HG03354 (cell line): Measurements from ENCODE around the gene EIF4H.
"Not testable (repeated sequence)": the region's sequence is repeated elsewhere in the genome, so short reads cannot be mapped to it uniquely, and the experiment has no call there.

ENCODE experiments used
- ATAC-seq: cut with Tn5 transposase; IDR thresholded peaks from one replicate; pipeline ENCODE4 v1.9.1; 2021; ENCODE audit warnings: mild to moderate bottlenecking; ENCODE audit not compliant: unreplicated experiment, poor library complexity, severe bottlenecking

EIF4H gene

DNA sequence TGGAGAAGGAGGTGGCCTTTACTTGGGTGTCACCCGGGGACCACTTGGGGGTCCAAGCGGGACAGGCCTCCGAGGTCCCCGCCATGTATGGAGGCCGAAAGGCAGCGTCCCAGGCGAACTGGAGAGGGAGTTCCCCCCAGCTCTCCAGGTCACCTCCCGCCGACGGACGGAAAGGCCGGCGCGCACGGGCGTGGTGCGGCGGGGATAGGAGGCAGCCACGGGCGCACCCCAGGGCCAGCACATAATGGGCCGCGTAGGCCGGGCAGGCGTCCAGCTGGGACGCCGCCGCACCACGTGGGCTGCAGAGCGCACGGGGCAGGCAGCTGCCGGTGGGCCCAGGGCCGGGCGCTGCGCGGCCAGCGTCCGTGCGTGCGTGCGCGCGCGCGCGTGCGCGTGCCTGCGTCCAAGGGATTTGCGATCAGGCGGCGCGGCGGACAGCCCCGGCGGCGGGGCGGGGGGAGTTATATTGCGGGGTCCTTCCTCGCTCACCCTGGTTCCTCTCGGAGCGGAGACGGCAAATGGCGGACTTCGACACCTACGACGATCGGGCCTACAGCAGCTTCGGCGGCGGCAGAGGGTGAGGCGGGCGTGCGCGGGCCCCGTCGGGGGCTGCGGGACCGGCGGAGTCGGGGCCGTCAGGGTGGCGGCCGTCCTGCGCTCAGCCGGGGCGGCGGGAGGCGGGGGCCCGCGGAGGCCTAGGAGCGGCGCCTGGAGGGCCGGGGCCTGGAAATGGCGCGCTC, at the start of gene EIF4H:
Gene EIF4H (plus strand): TSS at position 491 of the 740 bp plus-strand sequence. CDS start 28 bp downstream, at position 519.
- peak; percentile 84 for ATAC-seq

DNA sequence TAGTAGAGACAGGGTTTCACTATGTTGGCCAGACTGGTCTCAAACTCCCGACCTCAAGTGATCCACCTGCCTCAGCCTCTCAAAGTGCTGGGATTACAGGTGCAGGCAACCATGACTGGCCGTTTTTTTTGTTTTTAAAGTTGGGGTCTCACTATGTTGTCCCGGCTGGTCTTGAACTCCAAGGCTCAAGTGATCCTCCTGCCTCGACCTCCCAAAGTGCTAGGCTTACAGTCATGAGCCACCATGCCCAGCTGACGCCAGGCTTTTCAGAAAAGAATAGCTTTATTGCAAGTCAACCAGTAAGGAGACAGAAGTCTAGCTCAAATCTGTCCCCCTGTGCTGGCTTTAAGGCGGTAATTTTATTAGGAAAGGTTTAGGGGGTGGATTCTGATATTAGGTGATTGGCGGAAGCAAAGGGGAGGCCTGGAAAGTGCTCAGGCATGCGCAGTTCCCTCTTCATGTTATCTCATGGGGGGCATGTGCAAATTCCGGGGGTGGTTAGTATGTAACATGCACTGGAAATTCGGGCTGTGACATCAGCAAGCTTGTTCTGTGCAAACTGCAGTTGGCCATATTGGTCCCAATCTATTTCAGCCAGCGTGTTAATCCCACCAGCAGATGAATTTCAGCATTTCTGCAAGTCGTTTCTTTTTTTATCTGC, 47.8 kb upstream of the EIF4H start:
- no peak for ATAC-seq

DNA sequence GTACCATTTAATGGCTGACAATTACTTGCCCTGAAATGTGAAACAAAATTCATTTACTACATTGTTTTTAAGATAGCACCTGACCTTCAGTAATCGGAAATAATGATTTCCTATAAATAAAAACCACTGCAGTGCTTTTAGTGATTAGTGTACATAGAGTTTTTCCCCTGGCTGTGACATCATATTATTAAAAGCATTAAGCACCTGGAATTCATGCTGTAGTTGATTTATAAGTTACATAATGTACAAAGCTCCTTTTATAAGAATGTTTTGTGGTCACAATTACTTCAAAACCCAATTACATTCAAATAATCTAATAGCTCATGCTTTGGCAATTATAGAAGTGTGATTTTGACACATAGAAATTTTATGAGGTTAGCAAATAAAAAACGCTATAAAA, 44.3 kb upstream of the EIF4H start:
- no peak for ATAC-seq

DNA sequence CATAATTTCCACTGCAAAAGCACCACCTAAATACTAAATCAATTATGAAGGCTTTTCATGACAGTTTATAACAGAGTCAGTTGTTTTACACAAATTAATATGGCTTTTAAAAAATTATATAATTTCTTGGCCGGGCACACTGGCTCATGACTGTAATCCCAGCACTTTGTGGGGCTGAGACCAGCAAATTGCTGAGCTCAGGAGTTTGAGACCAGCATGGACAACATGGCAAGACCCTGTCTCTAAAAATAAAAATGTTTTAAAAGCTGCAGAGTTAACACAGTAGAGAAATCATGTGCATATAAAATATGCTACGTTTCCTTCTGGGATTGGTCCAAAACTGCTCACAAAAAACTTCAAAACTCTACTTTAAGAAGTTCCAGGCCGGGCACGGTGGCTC, 43.6 kb upstream of the EIF4H start:
- ATAC-seq = no peak

DNA sequence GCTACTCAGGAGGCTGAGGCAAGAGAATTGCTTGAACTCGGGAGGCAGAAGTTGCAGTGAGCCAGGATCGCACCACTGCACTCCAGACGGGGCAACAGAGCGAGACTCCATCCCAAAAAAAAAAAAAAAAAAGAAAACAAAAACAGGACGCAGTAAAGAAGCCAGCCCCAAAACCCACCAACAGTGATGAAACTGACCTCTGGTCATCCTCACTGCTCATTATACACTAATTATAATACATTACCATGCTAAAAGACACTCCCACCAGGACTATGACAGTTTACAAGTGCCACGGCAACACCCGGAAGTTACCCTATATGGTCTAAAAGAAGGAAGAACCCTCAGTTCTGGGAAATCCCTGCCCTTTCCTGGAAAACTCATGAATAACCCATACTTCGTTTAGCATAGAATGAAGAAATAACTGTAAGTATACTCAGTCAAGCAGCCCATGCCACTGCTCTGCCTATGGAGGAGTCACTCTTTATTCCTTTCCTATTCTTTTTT, 40.0 kb upstream of the EIF4H start:
- no peak for ATAC-seq

DNA sequence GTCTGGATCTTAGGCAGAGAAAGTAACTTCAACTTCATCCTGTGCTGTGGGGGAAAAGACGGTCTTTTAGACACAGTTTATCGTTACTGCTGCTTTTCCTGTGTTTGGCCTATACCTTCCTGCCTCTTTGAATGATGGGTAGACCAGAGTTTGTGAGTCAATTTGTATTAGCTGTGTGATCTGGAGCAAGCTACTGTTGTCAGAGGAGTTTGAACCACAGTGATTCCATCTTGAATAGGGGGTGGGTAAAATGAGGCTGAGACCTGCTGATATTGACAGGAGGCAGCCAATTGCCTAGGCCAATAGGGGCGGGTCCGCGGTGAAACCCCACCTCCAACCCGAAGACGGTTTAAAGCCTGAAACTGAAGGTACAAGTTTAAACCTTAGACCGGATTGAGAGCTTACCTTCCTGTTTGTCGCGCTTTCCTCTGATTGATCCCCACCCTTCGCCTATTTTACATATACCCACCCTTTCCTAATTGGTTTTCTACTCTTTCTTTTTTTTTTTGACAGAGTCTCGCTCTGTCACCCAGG, 35.8 kb upstream of the EIF4H start:
- ATAC-seq = no peak

GRCh38 chr7:74138945-74139843, 35.0 kb upstream of the EIF4H start:
- ATAC-seq = no peak

DNA sequence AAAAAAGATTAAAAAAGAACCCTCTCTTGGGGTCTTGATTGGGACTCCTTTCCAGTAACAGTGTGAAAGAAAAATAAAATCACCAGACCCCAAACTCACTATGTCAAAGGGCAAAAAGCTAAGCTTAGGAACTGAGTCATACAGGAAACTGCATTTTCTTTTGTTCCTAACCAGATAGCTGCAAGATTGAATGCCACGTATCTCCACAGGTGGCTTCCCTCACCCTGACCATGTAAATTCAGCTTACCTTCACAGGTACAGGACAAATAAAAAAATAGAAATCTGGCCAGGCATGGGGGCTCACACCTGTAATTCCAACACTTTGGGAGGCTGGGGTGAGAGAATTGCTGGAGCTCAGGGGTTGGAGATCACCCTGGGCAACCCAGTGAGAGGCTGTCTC, 32.5 kb upstream of the EIF4H start:
- ATAC-seq = no peak

DNA sequence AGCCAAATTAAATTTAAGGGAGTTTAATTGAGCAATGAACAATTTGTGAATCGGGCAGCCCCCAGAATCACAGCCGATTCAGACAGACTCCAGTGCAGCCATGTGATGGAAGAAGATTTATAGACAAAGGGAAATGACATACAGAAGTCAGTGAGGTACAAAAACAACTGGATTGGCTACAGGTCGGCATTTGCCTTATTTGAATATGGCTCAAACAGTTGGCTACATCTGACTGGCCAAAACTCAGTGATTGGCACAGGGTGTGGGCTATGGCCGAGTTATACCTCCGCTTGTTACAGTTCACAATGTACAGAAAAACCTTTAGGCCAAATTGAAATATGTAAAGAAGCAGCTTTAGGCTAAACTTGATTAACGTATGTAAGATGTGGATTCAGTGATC, 30.8 kb upstream of the EIF4H start:
- no peak for ATAC-seq

DNA sequence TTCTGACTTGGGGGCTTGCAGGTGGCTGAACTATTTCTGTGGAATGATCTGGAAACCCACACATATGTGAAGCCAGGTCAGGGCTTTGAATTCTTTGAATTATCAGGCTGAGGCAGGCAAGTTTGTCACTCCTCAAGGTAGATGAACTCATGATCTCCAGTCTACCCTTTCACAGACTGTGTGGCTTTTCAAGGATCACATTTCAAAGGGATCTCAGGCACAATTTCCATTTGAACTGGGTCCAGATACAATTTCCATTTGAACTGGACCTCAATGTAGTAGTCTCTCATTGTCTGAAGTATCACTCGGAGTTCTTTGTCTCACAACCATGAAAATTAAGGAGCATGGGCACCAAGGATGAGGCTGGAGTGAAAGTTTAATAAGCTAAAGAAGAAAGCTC, 25.7 kb upstream of the EIF4H start:
- ATAC-seq = no peak

DNA sequence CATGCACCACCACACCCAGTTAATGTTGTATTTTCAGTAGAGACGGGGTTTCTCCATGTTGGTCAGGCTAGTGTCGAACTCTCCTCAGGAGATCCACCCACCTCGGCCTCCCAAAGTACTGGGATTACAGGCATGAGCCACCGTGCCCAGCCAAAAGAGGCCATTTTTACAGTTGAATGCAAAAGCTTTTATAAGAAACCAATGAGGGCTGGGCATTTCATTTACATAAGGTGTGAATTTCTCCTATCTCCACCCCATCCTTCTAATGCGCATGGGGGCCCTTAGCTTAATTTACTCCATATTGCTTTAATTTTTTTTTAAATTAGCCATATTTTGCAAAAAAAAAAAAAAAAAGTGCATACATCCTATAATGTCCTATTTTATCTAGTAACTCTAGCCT, 25.1 kb upstream of the EIF4H start:
- no peak for ATAC-seq

DNA sequence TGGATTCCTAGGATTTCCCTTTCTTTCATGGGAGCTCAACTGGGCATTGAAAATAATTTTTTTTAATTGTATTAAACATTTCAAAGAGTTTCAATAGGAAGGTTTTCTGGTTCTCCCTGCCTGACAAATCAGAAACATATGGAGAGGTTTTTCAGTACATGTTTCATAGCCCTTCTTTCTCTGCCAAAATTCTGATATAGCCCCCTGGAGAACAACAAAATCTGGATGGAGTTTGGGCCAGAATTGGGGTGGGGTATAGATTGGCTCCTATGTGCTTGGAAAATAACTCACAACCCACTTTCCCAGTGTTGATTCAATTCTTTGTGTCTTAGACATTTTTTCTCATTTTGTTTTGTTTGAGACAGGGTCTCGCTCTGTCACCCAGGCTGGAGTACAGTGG, 24.6 kb upstream of the EIF4H start:
- no peak for ATAC-seq

DNA sequence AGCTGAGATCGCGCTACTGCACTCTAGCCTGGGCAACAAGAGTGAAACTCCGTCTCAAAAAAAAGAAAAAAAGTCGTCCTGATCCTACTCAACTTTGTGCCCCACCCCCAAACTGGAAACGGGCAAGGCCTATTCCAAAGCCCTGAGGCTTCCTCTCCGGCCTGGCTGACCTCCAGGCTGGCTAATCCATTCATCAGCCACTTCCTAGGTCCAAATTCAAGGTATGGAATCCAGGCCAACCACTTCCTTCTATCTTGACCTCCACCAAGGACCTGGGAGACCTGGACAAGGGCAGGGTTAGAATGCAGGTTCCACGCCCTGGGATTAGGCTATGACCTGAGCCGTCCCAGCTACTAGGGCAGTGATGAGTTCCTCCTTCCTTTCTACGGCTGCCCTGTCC, 20.4 kb upstream of the EIF4H start:
- ATAC-seq = no peak

GRCh38 chr7:74155810-74156395, 18.3 kb upstream of the EIF4H start:
- no peak for ATAC-seq

DNA sequence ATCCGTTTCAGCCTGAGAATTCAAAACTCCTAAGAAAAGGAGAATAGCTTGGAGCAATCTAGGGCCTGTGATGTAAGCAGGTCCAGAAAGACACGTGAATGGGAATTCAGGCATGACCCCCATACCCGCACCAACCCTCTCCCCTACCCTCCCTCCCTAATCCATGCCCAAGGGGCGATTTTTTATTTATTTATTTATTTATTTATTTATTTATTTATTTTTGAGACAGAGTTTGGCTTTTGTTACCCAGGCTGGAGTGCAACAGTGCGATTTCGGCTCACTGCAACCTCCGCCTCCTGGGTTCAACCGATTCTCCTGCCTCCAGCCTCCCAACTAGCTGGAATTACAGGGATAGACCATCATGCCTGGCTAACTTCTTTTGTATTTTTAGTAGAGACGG, 16.6 kb upstream of the EIF4H start:
- ATAC-seq = no peak

- ATAC-seq = no peak
Measured at GRCh38 chr7:74164985-74165456, 9.1 kb upstream of the EIF4H start.

- no peak for ATAC-seq
Measured at GRCh38 chr7:74165867-74166593, 8.1 kb upstream of the EIF4H start.

GRCh38 chr7:74167324-74167723, 6.8 kb upstream of the EIF4H start:
- not testable (repeated sequence) for ATAC-seq

DNA sequence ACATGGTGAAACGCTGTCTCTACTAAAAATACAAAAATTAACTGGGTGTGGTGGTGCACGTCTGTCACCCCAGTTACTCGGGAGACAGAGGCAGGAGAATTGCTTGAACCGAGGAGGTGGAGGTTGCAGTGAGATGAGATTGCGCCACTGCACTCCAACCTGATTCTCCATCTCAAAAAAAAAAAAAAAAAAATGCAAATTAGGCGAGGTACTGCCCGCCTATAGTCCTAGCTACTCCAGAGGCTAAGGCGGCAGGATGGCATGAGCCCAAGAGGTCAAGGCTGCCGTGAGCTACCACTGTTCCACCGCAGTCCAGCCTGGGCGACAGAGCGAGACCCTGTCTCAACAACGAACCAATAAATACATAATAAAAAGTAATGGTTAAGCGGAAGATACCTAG, 1.1 kb upstream of the EIF4H start:
- no peak for ATAC-seq
